ENCODE results near the gene PIGT.
"Not testable (repeated sequence)": the region's sequence is repeated elsewhere in the genome, so short reads cannot be mapped to it uniquely, and the experiment has no call there.

PIGT gene

GRCh38 chr20:45467172-45467571 lies 51.2 kb downstream of the PIGT start:
- DNase-seq = no peak

GRCh38 chr20:45467861-45468260 lies 51.9 kb downstream of the PIGT start:
- DNase-seq = no peak

- DNase-seq = no peak
Measured at GRCh38 chr20:45469336-45470261, 53.7 kb downstream of the PIGT start, which contains the start of gene WFDC2. Gene WFDC2 (plus strand): TSS chr20:45469753. CDS start chr20:45469782, 29 bp downstream.

DNA sequence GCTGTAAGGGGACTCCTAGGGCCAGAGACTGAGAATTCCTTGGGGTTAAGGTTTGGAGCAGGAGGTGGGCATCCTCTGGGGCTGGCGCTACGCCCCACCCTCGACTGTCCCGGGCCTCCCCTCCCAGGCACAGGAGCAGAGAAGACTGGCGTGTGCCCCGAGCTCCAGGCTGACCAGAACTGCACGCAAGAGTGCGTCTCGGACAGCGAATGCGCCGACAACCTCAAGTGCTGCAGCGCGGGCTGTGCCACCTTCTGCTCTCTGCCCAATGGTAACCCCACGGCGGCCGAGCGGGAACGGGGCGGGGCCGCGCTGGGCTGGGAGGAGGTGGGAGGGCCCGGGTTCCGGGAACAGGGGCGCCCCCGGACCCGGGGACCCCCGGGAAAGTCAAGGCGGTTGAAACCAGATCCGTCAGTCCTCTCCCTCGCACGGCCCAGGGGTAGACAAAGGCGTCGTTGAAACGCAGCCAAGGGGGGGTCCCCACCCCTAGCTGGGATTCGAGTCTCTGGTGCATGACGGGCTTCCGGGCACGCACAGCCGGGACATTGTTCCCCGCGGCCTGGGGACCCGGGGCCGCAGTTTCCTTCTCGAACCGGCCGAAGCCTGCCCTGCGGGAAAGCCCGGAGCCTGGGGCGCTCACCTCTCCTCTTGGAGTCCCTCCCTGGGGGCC lies 54.5 kb downstream of the PIGT start:
- DNase-seq = no peak

GRCh38 chr20:45470937-45471336 lies 55.0 kb downstream of the PIGT start:
- peak; percentile 6 for DNase-seq

DNA sequence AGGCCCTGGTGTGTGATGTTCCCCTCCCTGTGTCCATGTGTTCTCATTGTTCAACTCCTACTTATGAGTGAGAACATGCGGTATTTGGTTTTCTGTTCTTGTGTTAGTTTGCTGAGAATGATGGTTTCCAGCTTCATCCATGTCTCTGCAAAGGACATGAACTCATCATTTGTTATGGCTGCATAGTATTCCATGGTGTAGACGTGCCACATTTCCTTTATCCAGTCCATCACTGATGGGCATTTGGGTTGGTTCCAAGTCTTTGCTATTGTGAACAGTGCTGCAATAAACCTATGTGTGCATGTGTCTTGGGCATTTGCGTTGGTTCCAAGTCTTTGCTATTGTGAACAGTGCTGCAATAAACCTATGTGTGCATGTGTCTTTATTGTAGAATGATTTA lies 56.3 kb downstream of the PIGT start:
- DNase-seq = not testable (repeated sequence)

All from OCI-M1 (cell line).